Measurements from ENCODE around the gene MUL1. TPM values are rescaled to one million over a fixed set of nuclear protein-coding genes. Genes with fewer than 3 reads are reported as not detected.

The MUL1 gene
- total and polyA plus RNA-seq, 9 of the 15 experiments (the other 6 are each of a cell fraction or from before 2014, with no cell fraction given): 10.4 to 32.9 (median 19.3) TPM

GRCh38 chr1:20486457-20487235, 21.3 kb downstream of the MUL1 start (continued):
- TF ChIP-seq ZNF407 (IDR thresholded peaks at IDR 0.05; ENCODE audit: low read depth): no peak
- no peak for TF ChIP-seq PHB2 (IDR thresholded peaks at IDR 0.05; ENCODE audit: low read depth)
- no peak for TF ChIP-seq PRPF4 (IDR thresholded peaks at IDR 0.05; ENCODE audit: insufficient read depth, low read depth, low read length, poor library complexity, severe bottlenecking)
- no peak for TF ChIP-seq HMGN3 (IDR thresholded peaks at IDR 0.05; ENCODE audit: borderline replicate concordance, extremely low read depth, insufficient read length, low read depth, low read length)
- no peak for TF ChIP-seq ILF3 (IDR thresholded peaks at IDR 0.05; ENCODE audit: borderline replicate concordance)
- peak; percentile 61; the same call in 1 of the 2 replicates for TF ChIP-seq ZNF740 (CRISPR knock-in tag; IDR thresholded peaks at IDR 0.05)
- TF ChIP-seq ZNF740 (tag; IDR thresholded peaks at IDR 0.05): peak in 1 of 2 experiments; percentile 82; a peak in 2 of 4 replicates
- TF ChIP-seq CREBBP (IDR thresholded peaks at IDR 0.05; ENCODE audit: low read depth, low read length): no peak
- no peak for TF ChIP-seq FOS (IDR thresholded peaks at IDR 0.05; ENCODE audit: extremely low read depth, insufficient read length)
- no peak for TF ChIP-seq ZNF239 (CRISPR knock-in tag; IDR thresholded peaks at IDR 0.05)
- TF ChIP-seq MTA1 (IDR thresholded peaks at IDR 0.05; ENCODE audit: borderline replicate concordance): peak; percentile 27; the same call in 1 of the 2 replicates
- TF ChIP-seq ZBTB5 (IDR thresholded peaks at IDR 0.05): no peak
- TF ChIP-seq CHCHD3 (CRISPR knock-in tag; IDR thresholded peaks at IDR 0.05): no peak
- TF ChIP-seq SMARCB1 (IDR thresholded peaks at IDR 0.05; ENCODE audit: insufficient read length, low read depth): no peak
- no peak for TF ChIP-seq ZNF77 (CRISPR knock-in tag; IDR thresholded peaks at IDR 0.05)
- no peak for TF ChIP-seq POU5F1 (IDR thresholded peaks at IDR 0.05; ENCODE audit: borderline replicate concordance, low read depth, low read length, partially characterized antibody)
- TF ChIP-seq TCF3 (CRISPR knock-in tag; IDR thresholded peaks at IDR 0.05): no peak
